Endometrial microvascular endothelial cells (primary cell): ENCODE measurements around the gene TXNRD3. TPM values are rescaled to one million over a fixed set of nuclear protein-coding genes. Genes with fewer than 3 reads are reported as not detected.

Experiments used
- in situ Hi-C: cut with HindIII; loops from 2 replicates; pipeline ENCODE4 v1.10.0; 2017; ENCODE audit warnings: low sequenced_read_pairs, low pct_unique_long_range_greater_than_20kb; ENCODE audit errors: inconsistent ontology term
- total RNA-seq: library from RNA; depleted of rRNA; stranded (reverse); fragments of >200 nt; gene quantifications from one replicate; pipeline ENCODE4 v1.2.3, GENCODE V29; 2015; ENCODE audit errors: inconsistent ontology term

Gene TXNRD3
- total RNA-seq, 1 donor from 2014 or later, result 10.1 TPM

DNA sequence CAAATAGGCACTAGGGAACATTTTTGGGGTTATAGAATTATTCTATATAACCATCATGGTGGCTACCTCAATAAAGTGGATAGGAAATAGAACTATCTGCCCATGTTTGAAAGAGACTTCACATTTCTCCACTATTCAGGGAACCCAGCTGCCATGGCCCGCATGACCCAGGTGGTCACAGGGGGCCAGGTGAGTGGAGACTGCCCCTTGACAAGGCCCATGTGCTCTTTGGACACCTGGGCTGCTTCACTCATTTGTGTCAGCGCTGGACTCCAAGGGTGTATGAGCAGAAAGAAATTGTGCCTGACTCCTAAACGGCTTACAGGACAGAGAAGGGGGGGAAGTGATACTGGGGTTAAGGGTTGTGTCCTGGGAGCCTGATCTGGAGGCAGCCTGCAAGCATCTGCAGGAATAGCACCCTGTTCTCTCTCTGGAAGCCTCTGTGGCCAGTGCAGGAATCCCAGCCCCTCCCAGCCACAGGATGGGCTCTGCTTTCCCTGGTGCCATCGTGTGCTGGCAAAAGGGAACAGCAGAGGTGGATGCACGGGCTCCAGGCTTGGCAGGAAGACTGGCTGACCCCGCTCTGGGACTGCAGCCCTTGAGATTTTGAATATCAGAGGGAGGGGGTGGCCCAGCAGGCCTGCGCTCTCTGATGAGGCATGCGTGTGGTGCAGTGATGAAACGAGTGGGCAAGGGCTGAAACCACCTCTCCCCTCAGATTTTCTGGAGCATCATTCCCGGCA is 87.1 kb downstream of the TXNRD3 start:
- in situ Hi-C loops, result no loop called here

DNA sequence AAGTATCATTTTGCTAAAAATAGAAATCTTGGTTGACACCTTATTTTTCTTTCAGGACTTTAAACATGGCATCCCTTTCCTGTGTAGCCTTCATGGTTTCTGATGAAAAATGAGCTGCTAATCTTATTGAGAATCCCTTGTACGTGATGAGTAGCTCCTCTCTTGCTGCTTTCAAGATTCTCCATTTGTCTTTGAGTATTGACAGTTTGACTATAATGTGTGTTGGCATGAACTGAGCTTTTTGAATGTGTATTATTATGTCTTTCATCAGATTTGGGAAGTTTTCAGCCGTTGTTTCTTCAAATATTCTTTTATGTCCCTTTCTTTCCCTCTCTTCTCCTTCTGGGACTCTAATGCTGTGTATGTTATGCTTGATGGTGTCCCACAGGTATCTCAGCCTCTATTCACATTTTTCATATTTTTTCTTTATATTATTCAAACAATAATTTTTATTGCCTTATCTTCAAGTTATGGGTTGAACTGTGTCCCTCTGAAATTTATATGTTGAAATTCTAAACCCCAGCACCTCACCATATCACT is 92.1 kb downstream of the TXNRD3 start:
- in situ Hi-C loops, result no loop called here

- in situ Hi-C loops, result no loop called here
Measured at GRCh38 chr3:126558336-126559071, 96.4 kb downstream of the TXNRD3 start, which contains the start of gene C3orf22. Gene C3orf22, minus strand, starts transcription at chr3:126558932. Its CDS starts 5,542 bp downstream, at chr3:126553390.

- in situ Hi-C loops, result no loop called here
Measured at GRCh38 chr3:126557761-126558160, 97.2 kb downstream of the TXNRD3 start.

DNA sequence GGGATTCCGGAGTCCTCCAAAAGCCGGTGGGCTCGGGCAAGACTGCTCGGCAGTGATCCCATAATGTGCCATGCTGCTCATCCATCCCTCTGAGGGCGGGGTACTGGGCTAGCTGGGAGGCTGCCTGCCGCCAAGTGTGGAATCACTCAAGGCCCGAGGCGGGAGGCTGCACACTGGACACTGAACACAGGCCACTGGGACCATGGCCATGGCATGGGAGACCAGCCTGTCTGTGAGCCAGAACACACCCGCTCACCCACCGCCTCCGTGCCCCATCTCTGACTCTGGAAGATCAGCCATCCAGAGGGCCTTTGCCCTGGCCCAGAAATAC is 97.5 kb downstream of the TXNRD3 start:
- in situ Hi-C loops, result no loop called here

Other genes starting within 250 kb of the TXNRD3 start
- 13.6 TPM for gene ZXDC, start 179.2 kb downstream of the TXNRD3 start, total RNA-seq
- not detected for gene UROC1, start 137.4 kb downstream of the TXNRD3 start, total RNA-seq
- not detected for gene CHST13, start 131.0 kb downstream of the TXNRD3 start, total RNA-seq
- gene C3orf22, start 96.2 kb downstream of the TXNRD3 start, total RNA-seq, result not detected
- 18.3 TPM for gene CHCHD6, start 49.1 kb upstream of the TXNRD3 start, total RNA-seq